Measurements from ENCODE around the gene TMPRSS13. TPM values are rescaled to one million over a fixed set of nuclear protein-coding genes. Genes with fewer than 3 reads are reported as not detected.

TMPRSS13 gene
- total and polyA plus RNA-seq, 2 of the 13 experiments (the other 11 are each of a cell fraction or from before 2014, with no cell fraction given): not detected

DNA sequence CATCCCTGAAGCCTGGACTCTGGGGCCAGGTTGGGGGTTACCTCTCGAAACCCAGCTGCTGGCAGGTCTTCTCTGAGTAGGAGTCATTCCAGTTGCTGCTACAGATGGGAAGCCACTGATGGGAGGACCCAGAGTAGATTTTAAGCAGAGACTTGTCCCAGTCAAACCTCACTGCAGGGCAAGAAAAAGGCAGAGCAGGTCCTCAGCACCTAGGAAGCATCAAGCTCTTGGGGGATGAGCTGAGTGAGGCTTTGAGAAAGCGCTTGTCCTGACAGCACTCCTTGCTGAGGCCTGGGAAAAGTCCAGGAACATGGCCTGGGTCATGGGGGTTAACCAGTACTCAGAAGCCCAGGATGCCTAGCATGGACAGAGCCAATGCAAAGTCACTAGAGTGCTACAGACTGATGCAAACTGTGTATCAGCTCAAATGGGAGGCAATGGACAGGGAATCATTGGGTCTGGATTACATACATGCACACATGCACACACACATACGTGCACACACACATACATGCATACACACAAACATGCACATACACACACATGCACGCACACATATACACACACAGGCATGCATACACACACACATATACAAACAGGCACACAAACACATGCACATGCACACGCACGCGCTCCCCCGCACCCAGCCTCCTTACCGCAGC, 15.3 kb downstream of the TMPRSS13 start (continued):
- TF ChIP-seq, protein P1, sequence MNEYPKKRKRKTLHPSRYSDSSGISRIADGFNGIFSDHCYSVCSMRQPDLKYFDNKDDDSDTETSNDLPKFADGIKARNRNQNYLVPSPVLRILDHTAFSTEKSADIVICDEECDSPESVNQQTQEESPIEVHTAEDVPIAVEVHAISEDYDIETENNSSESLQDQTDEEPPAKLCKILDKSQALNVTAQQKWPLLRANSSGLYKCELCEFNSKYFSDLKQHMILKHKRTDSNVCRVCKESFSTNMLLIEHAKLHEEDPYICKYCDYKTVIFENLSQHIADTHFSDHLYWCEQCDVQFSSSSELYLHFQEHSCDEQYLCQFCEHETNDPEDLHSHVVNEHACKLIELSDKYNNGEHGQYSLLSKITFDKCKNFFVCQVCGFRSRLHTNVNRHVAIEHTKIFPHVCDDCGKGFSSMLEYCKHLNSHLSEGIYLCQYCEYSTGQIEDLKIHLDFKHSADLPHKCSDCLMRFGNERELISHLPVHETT (CRISPR knock-in tag; conservative IDR thresholded peaks at IDR 0.05): no peak

DNA sequence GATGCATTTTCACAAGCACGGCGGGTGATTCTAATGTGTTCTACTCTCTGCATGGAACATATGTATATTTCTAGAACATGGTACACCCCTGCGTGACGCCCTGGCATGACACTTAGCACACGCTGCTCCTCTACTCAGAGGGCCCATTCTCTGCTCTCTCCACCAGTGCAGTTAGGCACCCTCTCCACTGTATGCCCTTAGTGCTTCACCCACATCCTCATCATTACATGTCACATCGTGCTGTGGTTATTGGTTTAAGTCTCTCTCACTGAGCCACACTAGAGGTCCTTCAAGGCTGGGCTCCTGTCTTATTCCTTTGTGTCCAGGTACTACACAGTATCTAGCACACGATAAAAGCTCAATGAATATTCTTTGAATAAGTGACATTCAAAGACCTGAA, 16.7 kb downstream of the TMPRSS13 start:
- TF ChIP-seq KDM5B (CRISPR knock-in tag; IDR thresholded peaks at IDR 0.05; ENCODE audit: borderline replicate concordance): no peak
- TF ChIP-seq FOXO1 (CRISPR knock-in tag; IDR thresholded peaks at IDR 0.05): no peak
- TF ChIP-seq ZNF17 (CRISPR knock-in tag; IDR thresholded peaks at IDR 0.05): no peak
- no peak for TF ChIP-seq SRY (CRISPR knock-in tag; IDR thresholded peaks at IDR 0.05)
- TF ChIP-seq CBX2 (IDR thresholded peaks at IDR 0.05; ENCODE audit: low read depth, low read length): no peak
- TF ChIP-seq CBX2 (CRISPR knock-in tag; IDR thresholded peaks at IDR 0.05; ENCODE audit: low read depth): no peak
- TF ChIP-seq ZNF674 (CRISPR knock-in tag; IDR thresholded peaks at IDR 0.05; ENCODE audit: low read depth): no peak
- no peak for TF ChIP-seq ZNF749 (CRISPR knock-in tag; IDR thresholded peaks at IDR 0.05; ENCODE audit: borderline replicate concordance)
- TF ChIP-seq NFYB (CRISPR knock-in tag; IDR thresholded peaks at IDR 0.05): no peak
- TF ChIP-seq LCORL (IDR thresholded peaks at IDR 0.05): no peak
- TF ChIP-seq LCORL (CRISPR knock-in tag; IDR thresholded peaks at IDR 0.05): no peak
- TF ChIP-seq ZNF160 (CRISPR knock-in tag; IDR thresholded peaks at IDR 0.05): no peak
- TF ChIP-seq ZNF441 (CRISPR knock-in tag; IDR thresholded peaks at IDR 0.05; ENCODE audit: borderline replicate concordance): no peak
- TF ChIP-seq ZNF850 (CRISPR knock-in tag; conservative IDR thresholded peaks at IDR 0.05): no peak
- no peak for TF ChIP-seq CAMTA2 (CRISPR knock-in tag; IDR thresholded peaks at IDR 0.05; ENCODE audit: borderline replicate concordance)
- TF ChIP-seq, protein P2, sequence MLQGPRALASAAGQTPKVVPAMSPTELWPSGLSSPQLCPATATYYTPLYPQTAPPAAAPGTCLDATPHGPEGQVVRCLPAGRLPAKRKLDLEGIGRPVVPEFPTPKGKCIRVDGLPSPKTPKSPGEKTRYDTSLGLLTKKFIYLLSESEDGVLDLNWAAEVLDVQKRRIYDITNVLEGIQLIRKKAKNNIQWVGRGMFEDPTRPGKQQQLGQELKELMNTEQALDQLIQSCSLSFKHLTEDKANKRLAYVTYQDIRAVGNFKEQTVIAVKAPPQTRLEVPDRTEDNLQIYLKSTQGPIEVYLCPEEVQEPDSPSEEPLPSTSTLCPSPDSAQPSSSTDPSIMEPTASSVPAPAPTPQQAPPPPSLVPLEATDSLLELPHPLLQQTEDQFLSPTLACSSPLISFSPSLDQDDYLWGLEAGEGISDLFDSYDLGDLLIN (CRISPR knock-in tag; IDR thresholded peaks at IDR 0.05; ENCODE audit: borderline replicate concordance): no peak
- TF ChIP-seq ZNF703 (CRISPR knock-in tag; IDR thresholded peaks at IDR 0.05; ENCODE audit: borderline replicate concordance): no peak
- in situ Hi-C loops (cut with HindIII; ENCODE audit: extremely low pct_ligation_motif_present, low pct_unique_long_range_greater_than_20kb): no loop called here
- Histone ChIP-seq H3K4me2 (ENCODE audit: low read depth, low read length) (no peak overlapping the region), H3K9ac (ENCODE audit: insufficient read depth, low read depth, low read length) (no peak overlapping the region), H3K79me2 (ENCODE audit: insufficient read depth, low read length) (no peaks in the 10 kb centered on the region), H3K27me3 (ENCODE audit: control insufficient read depth in 1 of 2, insufficient read depth in 2 of 2, low read length in 2 of 2) (peaks cover 0 to 67% of the 10 kb centered on the region in 2 experiments), H3K4me1 (ENCODE audit: insufficient read depth, low read length) (no peaks in the 10 kb centered on the region), H4K20me1 (ENCODE audit: insufficient read depth, low read length) (no peaks in the 10 kb centered on the region), H3K36me3 (replicated peaks in 1 of 2; ENCODE audit: control insufficient read depth in 1 of 2, insufficient read depth in 2 of 2, low read length in 2 of 2) (no peaks in the 10 kb centered on the region), H3K4me3 (replicated peaks in 1 of 3; ENCODE audit: insufficient read depth in 1 of 3, low read depth in 2 of 3, low read length in 3 of 3) (no peak overlapping the region), H3K27ac (ENCODE audit: extremely low read length, insufficient read depth, low read length) (no peak overlapping the region), H3K9me3 (ENCODE audit: low read length) (no peaks in the 10 kb centered on the region), H2AFZ (ENCODE audit: low read length) (no peak overlapping the region)
- POLR2A ChIA-PET: no interaction called here
- CTCF ChIA-PET (ENCODE audit: low intra/inter-chr PET ratio, low total read pairs): no interaction called here
- FAIRE-seq: no peak
- WGBS (ENCODE audit: low lambda C conversion rate): 10% methylated on average over 4 of the region's 7 CpGs
- no peak for ATAC-seq
- intact Hi-C loops (cut with micrococcal nuclease; ENCODE audit: unreplicated experiment): no loop called here
- no TSS peak for BruUV-seq (replicated peaks)
- no peak for DNase-seq (ENCODE audit: low spot score)

Data from HepG2 (cell line).